CD8-positive, alpha-beta memory T cell (primary cell): Measurements from ENCODE around the gene POU5F1. TPM values are rescaled to one million over a fixed set of nuclear protein-coding genes. Genes with fewer than 3 reads are reported as not detected.
"Not testable (repeated sequence)": the region's sequence is repeated elsewhere in the genome, so short reads cannot be mapped to it uniquely, and the experiment has no call there.

Source experiments
- CTCF ChIA-PET: fragments of 350-600 bp; sonication (Branson Sonifier 250); formaldehyde crosslinking; loops from one replicate; lab custom pipeline; 2021; ENCODE audit warnings: antibody characterized with exemption; lab: Charles Lee
- POLR2A ChIA-PET: fragments of 350-600 bp; sonication (Branson Sonifier 250); formaldehyde crosslinking; loops from one replicate; lab custom pipeline; 2021; ENCODE audit warnings: antibody characterized with exemption; lab: Charles Lee
- DNase-seq, 5 donors: peaks; one replicate each; pipeline versions ENCODE4 v3.0.0 to v3.0.0-alpha.2; 2020 to 2022; ENCODE audit warnings: mixed read lengths in 1 of 5
- H3K27ac ChIP-seq: one replicate; pipeline ENCODE4 v1.7.0; 2013; ENCODE audit warnings: low read depth, mild to moderate bottlenecking, low read length, moderate library complexity
- H3K27me3 ChIP-seq: 2 replicates; pipeline ENCODE4 v1.7.0; 2013; ENCODE audit warnings: low read length, mild to moderate bottlenecking; ENCODE audit not compliant: insufficient read depth, poor library complexity, severe bottlenecking
- H3K36me3 ChIP-seq: 2 replicates; pipeline ENCODE4 v1.7.0; 2013; ENCODE audit warnings: mild to moderate bottlenecking, low read length, moderate library complexity; ENCODE audit not compliant: insufficient read depth
- H3K4me1 ChIP-seq: 2 replicates; pipeline ENCODE4 v1.7.0; 2013; ENCODE audit warnings: mild to moderate bottlenecking, low read length, moderate library complexity; ENCODE audit not compliant: insufficient read depth
- H3K4me3 ChIP-seq: 2 replicates; pipeline ENCODE4 v1.7.0; 2013; ENCODE audit warnings: mild to moderate bottlenecking, low read length
- H3K9me3 ChIP-seq: 2 replicates; pipeline ENCODE4 v1.7.0; 2013; ENCODE audit warnings: mild to moderate bottlenecking, low read length
- H3K27ac Mint-ChIP-seq, 8 donors: one replicate each; pipeline ENCODE4 v1.8.0; 2020 to 2021; ENCODE audit warnings: mixed read lengths in 8 of 8, mild to moderate bottlenecking in 6 of 8, inconsistent platforms in 3 of 8, moderate library complexity in 3 of 8
- H3K27me3 Mint-ChIP-seq, 2 donors: one replicate each; pipeline ENCODE4 v1.8.0; 2020 to 2021; ENCODE audit warnings: mixed read lengths in 2 of 2, mild to moderate bottlenecking in 1 of 2, moderate library complexity in 1 of 2
- H3K36me3 Mint-ChIP-seq, 3 donors: one replicate each; pipeline ENCODE4 v1.8.0; 2020 to 2021; ENCODE audit warnings: mixed read lengths in 3 of 3, inconsistent platforms in 1 of 3, mild to moderate bottlenecking in 1 of 3
- H3K4me1 Mint-ChIP-seq, 3 donors: one replicate each; pipeline ENCODE4 v1.8.0; 2020 to 2021; ENCODE audit warnings: mixed read lengths in 3 of 3, inconsistent platforms in 1 of 3, mild to moderate bottlenecking in 1 of 3
- H3K4me3 Mint-ChIP-seq, 7 donors: one replicate each; pipeline ENCODE4 v1.8.0; 2020 to 2021; ENCODE audit warnings: mixed read lengths in 7 of 7, mild to moderate bottlenecking in 6 of 7, moderate library complexity in 4 of 7, inconsistent platforms in 2 of 7
- H3K9me3 Mint-ChIP-seq, 5 donors: one replicate each; pipeline ENCODE4 v1.8.0; 2020 to 2022; ENCODE audit warnings: mixed read lengths in 5 of 5, mild to moderate bottlenecking in 3 of 5, moderate library complexity in 2 of 5, inconsistent platforms in 1 of 5
- polyA plus RNA-seq: library from polyadenylated mRNA; unstranded; fragments of 300-500 nt; fragmentation: Illumina TruSeq; gene quantifications from one replicate; pipeline ENCODE4 v1.2.3, GENCODE V29; 2021
- total RNA-seq, 2 experiments: library from RNA; stranded (reverse); gene quantifications; one replicate each; pipeline ENCODE4 v1.2.3, GENCODE V29; 2021

The POU5F1 gene
- total and polyA plus RNA-seq, 3 experiments from 2014 or later, result not detected

- DNase-seq, H3K36me3 Mint-ChIP-seq, H3K9me3 Mint-ChIP-seq, H3K27me3 Mint-ChIP-seq, H3K4me3 ChIP-seq, H3K27ac ChIP-seq, POLR2A ChIA-PET, H3K4me1 Mint-ChIP-seq, H3K27me3 ChIP-seq, H3K4me3 Mint-ChIP-seq, H3K4me1 ChIP-seq, H3K9me3 ChIP-seq, H3K36me3 ChIP-seq: not testable (repeated sequence)
- H3K27ac Mint-ChIP-seq, result peak overlapping the region in 2 of 8 donors; percentile 11 to 24
- CTCF ChIA-PET, result interaction anchor here (1.3 to 1.9 kb wide), 2 partner anchors 198 to 202 kb away, joined by 3 to 4 read pairs; no protein-coding TSS in a partner anchor
Measured at GRCh38 chr6:31164475-31165063, 5.9 kb downstream of the POU5F1 start.

- Mint-ChIP-seq H3K4me1 (peaks cover 7 to 16% (median 12%) of the 10 kb centered on the region in 3 donors), H3K9me3 (no peaks in the 10 kb centered on the region), H3K4me3 (no peak overlapping the region), H3K27me3 (no peaks in the 10 kb centered on the region), H3K27ac (no peak overlapping the region), H3K36me3 (peaks cover 0 to 6% (median 3%) of the 10 kb centered on the region in 3 donors)
- DNase-seq, result no peak
- no peak overlapping the region for H3K4me3 ChIP-seq
- ChIA-PET CTCF (interaction anchor here (1.3 to 1.9 kb wide), 2 partner anchors 199 to 203 kb away, joined by 3 to 4 read pairs; no protein-coding TSS in a partner anchor), POLR2A (no interaction called here)
- no peaks in the 10 kb centered on the region for H3K27me3 ChIP-seq
- H3K27ac ChIP-seq, result no peak overlapping the region
- no peaks in the 10 kb centered on the region for H3K9me3 ChIP-seq
- no peaks in the 10 kb centered on the region for H3K36me3 ChIP-seq
- H3K4me1 ChIP-seq, result peaks cover 11% of the 10 kb centered on the region
Measured at GRCh38 chr6:31163922-31164321, 6.6 kb downstream of the POU5F1 start.

GRCh38 chr6:31162463-31163165 lies 7.9 kb downstream of the POU5F1 start:
- Mint-ChIP-seq H3K27me3 (no peaks in the 10 kb centered on the region), H3K4me1 (peaks cover 16 to 29% (median 25%) of the 10 kb centered on the region in 3 donors), H3K27ac (peak overlapping the region in 1 of 8 donors; percentile 16), H3K4me3 (no peak overlapping the region), H3K36me3 (peaks cover 0 to 12% (median 3%) of the 10 kb centered on the region in 3 donors), H3K9me3 (no peaks in the 10 kb centered on the region)
- H3K36me3 ChIP-seq, result no peaks in the 10 kb centered on the region
- peaks cover 13% of the 10 kb centered on the region for H3K4me1 ChIP-seq
- CTCF ChIA-PET, result no interaction called here
- no peak overlapping the region for H3K27ac ChIP-seq
- no peak overlapping the region for H3K4me3 ChIP-seq
- DNase-seq, result no peak
- POLR2A ChIA-PET, result no interaction called here
- H3K27me3 ChIP-seq, result no peaks in the 10 kb centered on the region
- no peaks in the 10 kb centered on the region for H3K9me3 ChIP-seq

- Mint-ChIP-seq H3K9me3 (no peaks in the 10 kb centered on the region), H3K4me3 (no peak overlapping the region), H3K27me3 (no peaks in the 10 kb centered on the region), H3K27ac (peak overlapping the region in 3 of 8 donors; percentile 2 to 75 (median 32)), H3K4me1 (peaks cover 23 to 38% (median 33%) of the 10 kb centered on the region in 3 donors), H3K36me3 (peaks cover 0 to 12% (median 3%) of the 10 kb centered on the region in 3 donors)
- Histone ChIP-seq H3K27ac (no peak overlapping the region), H3K27me3 (no peaks in the 10 kb centered on the region), H3K36me3 (no peaks in the 10 kb centered on the region), H3K4me1 (peaks cover 18% of the 10 kb centered on the region), H3K9me3 (no peaks in the 10 kb centered on the region), H3K4me3 (no peak overlapping the region)
- POLR2A ChIA-PET, result no interaction called here
- CTCF ChIA-PET, result no interaction called here
- no peak for DNase-seq
Measured at GRCh38 chr6:31161216-31162126, 9.0 kb downstream of the POU5F1 start.

GRCh38 chr6:31158863-31159855 lies 11.3 kb downstream of the POU5F1 start:
- no peaks in the 10 kb centered on the region for H3K27me3 ChIP-seq
- DNase-seq, result peak in 4 of 5 donors; percentile 13 to 64 (median 20)
- peak overlapping the region; percentile 80 to 98 (median 88) for H3K4me3 Mint-ChIP-seq
- peak overlapping the region; percentile 88 for H3K4me3 ChIP-seq
- peaks cover 18% of the 10 kb centered on the region for H3K4me1 ChIP-seq
- peaks cover 4 to 27% (median 4%) of the 10 kb centered on the region in 3 donors for H3K36me3 Mint-ChIP-seq
- H3K36me3 ChIP-seq, result peaks cover 4% of the 10 kb centered on the region
- H3K4me1 Mint-ChIP-seq, result peaks cover 23 to 35% (median 33%) of the 10 kb centered on the region in 3 donors
- POLR2A ChIA-PET, result interaction anchor here (0.5 to 2.0 kb wide), 4 partner anchors 10 to 434 kb away, joined by 3 to 12 read pairs (median 5); no protein-coding TSS in a partner anchor
- peak overlapping the region; percentile 70 for H3K27ac ChIP-seq
- no peaks in the 10 kb centered on the region for H3K27me3 Mint-ChIP-seq
- H3K9me3 ChIP-seq, result no peaks in the 10 kb centered on the region
- H3K27ac Mint-ChIP-seq, result peak overlapping the region; percentile 22 to 96 (median 90)
- no peaks in the 10 kb centered on the region for H3K9me3 Mint-ChIP-seq
- CTCF ChIA-PET, result interaction anchor here (0.8 to 1.4 kb wide), 5 partner anchors 8 to 207 kb away, joined by 3 to 5 read pairs (median 3); no protein-coding TSS in a partner anchor

GRCh38 chr6:31158140-31158862 lies 12.2 kb downstream of the POU5F1 start, which contains the start of gene TCF19:
Gene TCF19 (plus strand): TSS chr6:31158589. CDS start chr6:31159470, 881 bp downstream.
- H3K4me1 Mint-ChIP-seq, result peaks cover 23 to 35% (median 33%) of the 10 kb centered on the region in 3 donors
- peak within 1 kb of the TSS; percentile 10 to 96 (median 90) for H3K27ac Mint-ChIP-seq
- Histone ChIP-seq H3K9me3 (no peaks in the 10 kb centered on the region), H3K27ac (peak within 1 kb of the TSS; percentile 70), H3K4me3 (peak within 1 kb of the TSS; percentile 88), H3K4me1 (peaks cover 18% of the 10 kb centered on the region), H3K36me3 (peaks cover 4% of the 10 kb centered on the region), H3K27me3 (no peaks in the 10 kb centered on the region)
- H3K36me3 Mint-ChIP-seq, result peaks cover 4 to 31% (median 4%) of the 10 kb centered on the region in 3 donors
- H3K4me3 Mint-ChIP-seq, result peak within 1 kb of the TSS; percentile 80 to 98 (median 88)
- H3K27me3 Mint-ChIP-seq, result no peaks in the 10 kb centered on the region
- ChIA-PET CTCF (interaction anchor here (0.6 to 1.4 kb wide), 3 partner anchors 11 to 208 kb away, joined by 3 to 5 read pairs (median 3); no protein-coding TSS in a partner anchor), POLR2A (interaction anchor here (0.5 to 2.0 kb wide), 4 partner anchors 9 to 678 kb away, joined by 3 to 12 read pairs (median 6); no protein-coding TSS in a partner anchor)
- DNase-seq, result peak; percentile 99 to 100 (median 99)
- H3K9me3 Mint-ChIP-seq, result no peaks in the 10 kb centered on the region
